Tibial nerve (tissue), 3 donors: Measurements from ENCODE around the gene CDK3.

Experiments
- POLR2A ChIP-seq, 2 donors: fragments of 450-650 bp; IDR thresholded peaks; one replicate each; pipeline ENCODE4 v1.6.1; 2017; ENCODE audit warnings: antibody characterized with exemption in 2 of 2, mild to moderate bottlenecking in 2 of 2, moderate library complexity in 2 of 2
- TF ChIP-seq, protein P1 (sequence below), 5 experiments: fragments of 200-600 bp in 3 of 5; fragments of 450-650 bp in 2 of 5; sonication (generic) in 3 of 5; IDR thresholded peaks; one replicate each; pipeline ENCODE4 v1.5.1; 2016 to 2019; ENCODE audit warnings: antibody characterized with exemption in 5 of 5, mild to moderate bottlenecking in 3 of 5, moderate library complexity in 2 of 5

DNA sequence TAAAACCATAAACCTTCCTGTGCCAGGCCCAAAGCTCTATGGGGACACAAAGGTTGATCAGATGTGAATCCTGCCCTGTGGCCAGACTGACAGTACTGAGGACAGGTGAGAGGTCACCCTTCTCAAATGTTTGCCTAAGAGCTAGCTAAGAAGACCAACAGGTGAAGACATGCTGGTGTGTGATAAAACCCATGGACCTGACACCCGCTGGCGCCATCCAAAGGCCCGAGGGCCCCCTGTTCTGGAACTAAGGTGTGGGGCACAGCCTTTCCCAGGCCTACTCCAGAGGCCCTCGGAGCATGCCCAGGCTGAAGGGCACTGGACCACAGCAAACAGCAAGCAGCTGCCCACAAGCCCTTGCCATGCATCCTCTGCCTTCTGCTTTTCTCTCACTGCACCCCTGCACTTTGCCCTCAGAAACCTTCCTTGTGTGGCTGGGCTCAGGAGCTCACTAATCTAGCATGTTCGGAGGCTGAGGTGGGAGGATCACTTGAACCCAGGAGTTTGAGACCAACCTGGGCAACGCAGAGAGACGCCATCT, 5.2 kb upstream of the CDK3 start:
- TF ChIP-seq, protein P1, sequence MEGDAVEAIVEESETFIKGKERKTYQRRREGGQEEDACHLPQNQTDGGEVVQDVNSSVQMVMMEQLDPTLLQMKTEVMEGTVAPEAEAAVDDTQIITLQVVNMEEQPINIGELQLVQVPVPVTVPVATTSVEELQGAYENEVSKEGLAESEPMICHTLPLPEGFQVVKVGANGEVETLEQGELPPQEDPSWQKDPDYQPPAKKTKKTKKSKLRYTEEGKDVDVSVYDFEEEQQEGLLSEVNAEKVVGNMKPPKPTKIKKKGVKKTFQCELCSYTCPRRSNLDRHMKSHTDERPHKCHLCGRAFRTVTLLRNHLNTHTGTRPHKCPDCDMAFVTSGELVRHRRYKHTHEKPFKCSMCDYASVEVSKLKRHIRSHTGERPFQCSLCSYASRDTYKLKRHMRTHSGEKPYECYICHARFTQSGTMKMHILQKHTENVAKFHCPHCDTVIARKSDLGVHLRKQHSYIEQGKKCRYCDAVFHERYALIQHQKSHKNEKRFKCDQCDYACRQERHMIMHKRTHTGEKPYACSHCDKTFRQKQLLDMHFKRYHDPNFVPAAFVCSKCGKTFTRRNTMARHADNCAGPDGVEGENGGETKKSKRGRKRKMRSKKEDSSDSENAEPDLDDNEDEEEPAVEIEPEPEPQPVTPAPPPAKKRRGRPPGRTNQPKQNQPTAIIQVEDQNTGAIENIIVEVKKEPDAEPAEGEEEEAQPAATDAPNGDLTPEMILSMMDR (IDR thresholded peaks at IDR 0.05), result no peak
- no peak for TF ChIP-seq POLR2A (IDR thresholded peaks at IDR 0.05)
